GM06990 (cell line): ENCODE measurements around the gene ATG13.

ENCODE experiments used
- DNase-seq: peaks from one replicate; pipeline ENCODE4 v3.0.0-alpha.2; 2011; ENCODE audit not compliant: insufficient read length; ENCODE audit errors: extremely low read depth
- H3K27me3 ChIP-seq: replicated peaks from 2 replicates; pipeline ENCODE4 v1.6.0; 2011; ENCODE audit warnings: low read length; ENCODE audit not compliant: control insufficient read depth, insufficient read depth
- H3K36me3 ChIP-seq: 2 replicates; pipeline ENCODE4 v1.5.1; 2011; ENCODE audit warnings: low read length; ENCODE audit not compliant: control insufficient read depth, insufficient read depth
- H3K4me3 ChIP-seq: replicated peaks from 2 replicates; pipeline ENCODE4 v1.5.1; 2011; ENCODE audit warnings: low read depth, mild to moderate bottlenecking, control low read depth, low read length
- TF ChIP-seq, protein P1 (sequence below): IDR thresholded peaks from 2 replicates; pipeline ENCODE4 v1.5.1; 2011; ENCODE audit warnings: low read length, control low read depth, mild to moderate bottlenecking, inconsistent platforms; ENCODE audit not compliant: insufficient read depth, poor library complexity, severe bottlenecking

The ATG13 gene

DNA sequence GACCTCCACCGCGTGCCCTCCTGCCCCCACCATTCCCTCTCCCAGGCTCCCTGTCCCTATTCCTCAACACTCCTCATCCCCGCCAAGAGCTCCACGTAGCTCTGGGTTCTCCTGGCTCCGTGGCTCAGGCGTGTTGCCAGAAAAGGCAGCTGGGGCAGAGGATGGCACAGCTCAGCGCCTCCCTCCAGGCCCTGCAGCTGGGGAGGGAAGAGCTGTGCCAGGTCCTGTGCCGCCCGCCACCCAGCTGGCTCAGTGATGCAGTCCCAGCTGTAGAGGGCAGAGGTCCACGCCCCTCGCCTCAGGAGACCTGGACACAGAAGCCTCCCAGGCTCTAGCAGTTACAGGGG, 78.8 kb downstream of the ATG13 start:
- TF ChIP-seq, protein P1, sequence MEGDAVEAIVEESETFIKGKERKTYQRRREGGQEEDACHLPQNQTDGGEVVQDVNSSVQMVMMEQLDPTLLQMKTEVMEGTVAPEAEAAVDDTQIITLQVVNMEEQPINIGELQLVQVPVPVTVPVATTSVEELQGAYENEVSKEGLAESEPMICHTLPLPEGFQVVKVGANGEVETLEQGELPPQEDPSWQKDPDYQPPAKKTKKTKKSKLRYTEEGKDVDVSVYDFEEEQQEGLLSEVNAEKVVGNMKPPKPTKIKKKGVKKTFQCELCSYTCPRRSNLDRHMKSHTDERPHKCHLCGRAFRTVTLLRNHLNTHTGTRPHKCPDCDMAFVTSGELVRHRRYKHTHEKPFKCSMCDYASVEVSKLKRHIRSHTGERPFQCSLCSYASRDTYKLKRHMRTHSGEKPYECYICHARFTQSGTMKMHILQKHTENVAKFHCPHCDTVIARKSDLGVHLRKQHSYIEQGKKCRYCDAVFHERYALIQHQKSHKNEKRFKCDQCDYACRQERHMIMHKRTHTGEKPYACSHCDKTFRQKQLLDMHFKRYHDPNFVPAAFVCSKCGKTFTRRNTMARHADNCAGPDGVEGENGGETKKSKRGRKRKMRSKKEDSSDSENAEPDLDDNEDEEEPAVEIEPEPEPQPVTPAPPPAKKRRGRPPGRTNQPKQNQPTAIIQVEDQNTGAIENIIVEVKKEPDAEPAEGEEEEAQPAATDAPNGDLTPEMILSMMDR: no peak
- H3K4me3 ChIP-seq: no peak overlapping the region
- no peaks in the 10 kb centered on the region for H3K27me3 ChIP-seq
- H3K36me3 ChIP-seq: peaks cover 33% of the 10 kb centered on the region
- DNase-seq: no peak

- Histone ChIP-seq H3K36me3 (peaks cover 27% of the 10 kb centered on the region), H3K4me3 (no peak overlapping the region), H3K27me3 (no peaks in the 10 kb centered on the region)
- TF ChIP-seq, protein P1: no peak
- DNase-seq: no peak
Measured at GRCh38 chr11:46697303-46697702, 80.0 kb downstream of the ATG13 start.

GRCh38 chr11:46697723-46698122, 80.4 kb downstream of the ATG13 start:
- Histone ChIP-seq H3K36me3 (peaks cover 26% of the 10 kb centered on the region), H3K4me3 (no peak overlapping the region), H3K27me3 (no peaks in the 10 kb centered on the region)
- TF ChIP-seq, protein P1: no peak
- no peak for DNase-seq

DNA sequence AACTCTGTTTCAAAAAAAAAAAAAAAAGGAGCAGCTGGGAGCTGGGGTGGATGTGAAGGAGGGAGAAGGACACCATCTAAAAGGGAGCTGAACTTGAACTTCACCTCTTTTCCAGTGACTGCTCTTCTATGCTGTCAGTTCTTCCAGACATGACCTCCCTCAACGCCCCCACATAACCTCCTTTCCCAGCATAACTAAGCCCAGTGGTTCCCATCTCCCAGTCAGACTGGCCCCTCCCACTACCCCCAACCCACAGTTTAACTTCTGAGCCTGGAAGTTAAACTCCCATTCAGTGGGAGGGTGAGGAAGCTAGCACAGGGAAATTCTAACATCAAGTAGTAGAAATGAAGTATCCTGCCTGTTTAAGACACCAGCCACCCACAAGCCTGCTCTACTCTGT, 81.2 kb downstream of the ATG13 start:
- Histone ChIP-seq H3K36me3 (peaks cover 31% of the 10 kb centered on the region), H3K27me3 (no peaks in the 10 kb centered on the region), H3K4me3 (no peak overlapping the region)
- TF ChIP-seq, protein P1: no peak
- DNase-seq: no peak

- DNase-seq: peak; percentile 96
- TF ChIP-seq, protein P1: no peak
- H3K4me3 ChIP-seq: peak within 1 kb of the TSS; percentile 64
- H3K27me3 ChIP-seq: no peaks in the 10 kb centered on the region
- H3K36me3 ChIP-seq: peaks cover 33% of the 10 kb centered on the region
Measured at GRCh38 chr11:46700241-46701077, 83.1 kb downstream of the ATG13 start, which contains the start of the genes ARHGAP1 and ZNF408. ARHGAP1 (minus strand) TSS chr11:46700619; CDS start chr11:46696107, 4,512 bp downstream. ZNF408 (plus strand) TSS chr11:46701031; CDS start chr11:46701048, 17 bp downstream.
